K562 (cell line): ENCODE data around the gene RHEX. TPM values are rescaled to one million over a fixed set of nuclear protein-coding genes. Genes with fewer than 3 reads are reported as not detected.

Experiments
- CSDE1 ChIP-seq, 2 experiments: fragments of 450-650 bp; IDR thresholded peaks; 2 replicates each; pipeline ENCODE4 v1.6.1; 2016; ENCODE audit warnings: mild to moderate bottlenecking in 1 of 2
- DDX20 ChIP-seq: fragments of 450-650 bp; IDR thresholded peaks from 2 replicates; pipeline ENCODE4 v1.6.1; 2016; ENCODE audit warnings: missing genetic modification characterization, low read depth, mild to moderate bottlenecking, missing compliant biosample characterization, moderate library complexity
- E2F5 ChIP-seq: sonication (generic); formaldehyde crosslinking; IDR thresholded peaks from 2 replicates; pipeline ENCODE4 v1.8.0; 2022; ENCODE audit warnings: mild to moderate bottlenecking, missing genetic modification reagents
- FIP1L1 ChIP-seq: fragments of 200-400 bp; formaldehyde crosslinking; IDR thresholded peaks from 2 replicates; pipeline ENCODE4 v1.6.1; 2018; ENCODE audit warnings: mild to moderate bottlenecking, low read depth, low read length; ENCODE audit not compliant: poor library complexity, severe bottlenecking
- FOXA3 ChIP-seq, 2 experiments: fragments of 450-650 bp in 1 of 2; sonication (generic) in 1 of 2; formaldehyde crosslinking; IDR thresholded peaks in 1 of 2; conservative IDR thresholded peaks in 1 of 2; 2 replicates each; pipeline versions ENCODE4 v1.4.0 to v1.8.0; 2020 to 2022; ENCODE audit warnings: mild to moderate bottlenecking in 2 of 2, missing genetic modification reagents in 1 of 2
- FUS ChIP-seq: fragments of 200-400 bp; formaldehyde crosslinking; optimal IDR thresholded peaks from 2 replicates; pipeline ENCODE3; 2017; ENCODE audit warnings: low read depth, low read length
- GABPA ChIP-seq: fragments of 200-800 bp; sonication (Bioruptor generic); conservative IDR thresholded peaks from 2 replicates; pipeline ENCODE4 v1.6.1; 2016; ENCODE audit warnings: low read depth, missing genetic modification characterization, missing compliant biosample characterization
- HLTF ChIP-seq: fragments of 450-650 bp; IDR thresholded peaks from 2 replicates; pipeline ENCODE4 v1.6.1; 2016
- IFI16 ChIP-seq: fragments of 250-450 bp; sonication (Bioruptor Pico); IDR thresholded peaks from 2 replicates; pipeline ENCODE4 v2.1.2; 2022; ENCODE audit warnings: mild to moderate bottlenecking, inconsistent platforms
- KDM4B ChIP-seq, 2 experiments: fragments of 450-650 bp in 1 of 2; sonication (generic) in 1 of 2; IDR thresholded peaks; 2 replicates each; pipeline ENCODE4 v1.6.1; 2016 to 2017; ENCODE audit warnings: borderline replicate concordance in 2 of 2, antibody characterized with exemption in 1 of 2, low read depth in 1 of 2, mild to moderate bottlenecking in 1 of 2
- LARP7 ChIP-seq: fragments of 450-650 bp; IDR thresholded peaks from 2 replicates; pipeline ENCODE4 v1.6.1; 2016
- NBN ChIP-seq: fragments of 450-650 bp; IDR thresholded peaks from 2 replicates; pipeline ENCODE4 v1.6.1; 2016; ENCODE audit warnings: low read depth, mild to moderate bottlenecking
- NFATC3 ChIP-seq: fragments of 450-650 bp; IDR thresholded peaks from 2 replicates; pipeline ENCODE4 v1.6.1; 2017; ENCODE audit warnings: mild to moderate bottlenecking
- SOX6 ChIP-seq: fragments of 450-650 bp; IDR thresholded peaks from 2 replicates; pipeline ENCODE4 v1.6.1; 2014; ENCODE audit warnings: mild to moderate bottlenecking
- ZBTB33 ChIP-seq: sonication (generic); formaldehyde crosslinking; IDR thresholded peaks from 2 replicates; pipeline ENCODE4 v1.8.1; 2023; ENCODE audit warnings: mild to moderate bottlenecking, missing genetic modification reagents
- ZC3H11A ChIP-seq: IDR thresholded peaks from 2 replicates; pipeline ENCODE4 v1.6.1; 2012; ENCODE audit warnings: low read depth, low read length, improper control_type of control experiment
- ZC3H8 ChIP-seq: fragments of 450-650 bp; IDR thresholded peaks from 2 replicates; pipeline ENCODE4 v1.6.1; 2017
- ZKSCAN3 ChIP-seq: fragments of 250-450 bp; sonication (Bioruptor Pico); IDR thresholded peaks from 2 replicates; pipeline ENCODE4 v1.4.0; 2020
- ZNF280B ChIP-seq: fragments of 250-450 bp; sonication (Bioruptor Pico); IDR thresholded peaks from 2 replicates; pipeline ENCODE4 v1.5.1; 2021; ENCODE audit warnings: mild to moderate bottlenecking
- ZNF583 ChIP-seq: fragments of 250-450 bp; sonication (Bioruptor Pico); IDR thresholded peaks from 2 replicates; pipeline ENCODE4 v1.4.0; 2020
- ZNF696 ChIP-seq: fragments of 250-450 bp; sonication (Bioruptor Pico); conservative IDR thresholded peaks from 2 replicates; pipeline ENCODE4 v1.4.0; 2020; ENCODE audit warnings: mild to moderate bottlenecking, moderate library complexity
- ZNF740 ChIP-seq, 3 experiments: fragments of 200-800 bp in 1 of 3; sonication (Bioruptor generic) in 1 of 3; sonication (generic) in 1 of 3; formaldehyde crosslinking in 1 of 3; IDR thresholded peaks; 2 replicates each; pipeline versions ENCODE4 v1.6.1 to v1.8.0; 2016 to 2022; ENCODE audit warnings: mild to moderate bottlenecking in 2 of 3, missing compliant biosample characterization in 2 of 3, missing genetic modification characterization in 2 of 3, missing genetic modification reagents in 1 of 3
- polyA plus RNA-seq, 8 experiments: library from polyadenylated mRNA; depleted of rRNA in 4 of 8; stranded (reverse) in 5 of 8; unstranded in 3 of 8; fragments of >200 nt; fragmentation: Nextera tagmentation in 2 of 8; fragmentation: Illumina TruSeq in 1 of 8; extraction: Ambion mirVana in 2 of 8; extraction: Trizol in 1 of 8; gene quantifications; 2 replicates each; pipeline versions ENCODE4 v1.2.1 to v1.2.3, GENCODE V29; 2011 to 2014; ENCODE audit warnings: inconsistent platforms in 1 of 8, missing spikeins in 1 of 8
- total RNA-seq, 7 experiments: library from RNA; depleted of rRNA in 6 of 7; stranded (reverse); fragments of >200 nt in 6 of 7; fragmentation: Illumina TruSeq in 2 of 7; extraction: Trizol in 2 of 7; gene quantifications; 2 replicates each; pipeline versions ENCODE4 v1.2.1 to v1.2.3, GENCODE V29; 2011 to 2021; ENCODE audit warnings: low replicate concordance in 1 of 7

RHEX gene
- total and polyA plus RNA-seq, 9 of the 15 experiments (the other 6 are each of a cell fraction or from before 2014, with no cell fraction given): not detected

- TF ChIP-seq SOX6: peak; percentile 31; the same call in 1 of the 2 replicates
- 0 out of 2 replicates have a peak, but pooled peaks have one; percentile 25 for TF ChIP-seq ZNF740 (CRISPR knock-in tag; IDR thresholded peaks at IDR 0.05)
- no peak for TF ChIP-seq ZNF740 (tag; IDR thresholded peaks at IDR 0.05)
- no peak for TF ChIP-seq ZNF583
- no peak for TF ChIP-seq NFATC3
- 0 out of 2 replicates have a peak, but pooled peaks have one; percentile 53 for TF ChIP-seq ZBTB33 (CRISPR knock-in tag)
- no peak for TF ChIP-seq NBN
- TF ChIP-seq E2F5 (CRISPR knock-in tag): 0 out of 2 replicates have a peak, but pooled peaks have one; percentile 54
- TF ChIP-seq GABPA (tag): no peak
- no peak for TF ChIP-seq DDX20 (tag)
- no peak for TF ChIP-seq ZNF696
- TF ChIP-seq FOXA3 (CRISPR knock-in tag; conservative IDR thresholded peaks at IDR 0.05 in 1 of 2, IDR thresholded peaks at IDR 0.05 in 1 of 2): no peak; a peak in 1 of 4 replicates
- no peak for TF ChIP-seq LARP7
- no peak for TF ChIP-seq FUS
- TF ChIP-seq IFI16 (CRISPR knock-in tag): no peak
- no peak for TF ChIP-seq ZNF280B (CRISPR knock-in tag)
- TF ChIP-seq ZC3H8: no peak
- no peak for TF ChIP-seq CSDE1 (IDR thresholded peaks at IDR 0.05)
- TF ChIP-seq ZKSCAN3 (CRISPR knock-in tag): no peak
- TF ChIP-seq FIP1L1: no peak
- TF ChIP-seq HLTF: no peak
- no peak for TF ChIP-seq ZC3H11A
- peak in 1 of 2 experiments; percentile 22; a peak in 1 of 4 replicates for TF ChIP-seq KDM4B (IDR thresholded peaks at IDR 0.05; ENCODE audit: borderline replicate concordance in 2 of 2, low read depth in 1 of 2)
Observed at GRCh38 chr1:206012086-206012859, 40.7 kb upstream of the RHEX start (continued).
